ENCODE data around the gene SEC14L5. TPM values are rescaled to one million over a fixed set of nuclear protein-coding genes. Genes with fewer than 3 reads are reported as not detected.
"Not testable (repeated sequence)": the region's sequence is repeated elsewhere in the genome, so short reads cannot be mapped to it uniquely, and the experiment has no call there.

Gene SEC14L5
- total RNA-seq, 4 donors from 2014 or later = 0.32 to 6.2 (median 0.53) TPM

- 61 to 73% methylated on average over 3 to 10 of the region's 10 CpGs for WGBS, 2 donors (ENCODE audit: low coverage in 1 of 2)
- in situ Hi-C loops (cut with MboI; ENCODE audit: low pct_ligation_motif_present in 1 of 4, low pct_unique_long_range_greater_than_20kb in 1 of 4, low sequenced_read_pairs in 3 of 4) (no loop called here), intact Hi-C loops (cut with DNase I; ENCODE audit: low total_unique reads) (no loop called here)
- no peak overlapping the region for H3K4me3 ChIP-seq
- no peaks in the 10 kb centered on the region for H3K4me1 ChIP-seq
- no peaks in the 10 kb centered on the region for H3K9me3 ChIP-seq
- no peaks in the 10 kb centered on the region for H3K36me3 ChIP-seq
- TF ChIP-seq POLR2AphosphoS5 (IDR thresholded peaks at IDR 0.05) = no peak
- TF ChIP-seq, protein P1, sequence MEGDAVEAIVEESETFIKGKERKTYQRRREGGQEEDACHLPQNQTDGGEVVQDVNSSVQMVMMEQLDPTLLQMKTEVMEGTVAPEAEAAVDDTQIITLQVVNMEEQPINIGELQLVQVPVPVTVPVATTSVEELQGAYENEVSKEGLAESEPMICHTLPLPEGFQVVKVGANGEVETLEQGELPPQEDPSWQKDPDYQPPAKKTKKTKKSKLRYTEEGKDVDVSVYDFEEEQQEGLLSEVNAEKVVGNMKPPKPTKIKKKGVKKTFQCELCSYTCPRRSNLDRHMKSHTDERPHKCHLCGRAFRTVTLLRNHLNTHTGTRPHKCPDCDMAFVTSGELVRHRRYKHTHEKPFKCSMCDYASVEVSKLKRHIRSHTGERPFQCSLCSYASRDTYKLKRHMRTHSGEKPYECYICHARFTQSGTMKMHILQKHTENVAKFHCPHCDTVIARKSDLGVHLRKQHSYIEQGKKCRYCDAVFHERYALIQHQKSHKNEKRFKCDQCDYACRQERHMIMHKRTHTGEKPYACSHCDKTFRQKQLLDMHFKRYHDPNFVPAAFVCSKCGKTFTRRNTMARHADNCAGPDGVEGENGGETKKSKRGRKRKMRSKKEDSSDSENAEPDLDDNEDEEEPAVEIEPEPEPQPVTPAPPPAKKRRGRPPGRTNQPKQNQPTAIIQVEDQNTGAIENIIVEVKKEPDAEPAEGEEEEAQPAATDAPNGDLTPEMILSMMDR (IDR thresholded peaks at IDR 0.05) = no peak
- no peak for TF ChIP-seq POLR2A (IDR thresholded peaks at IDR 0.05)
- TF ChIP-seq EP300 (IDR thresholded peaks at IDR 0.05; ENCODE audit: low read depth) = no peak
- no peak for DNase-seq
- no peak overlapping the region for H3K27ac ChIP-seq
- no peaks in the 10 kb centered on the region for H3K27me3 ChIP-seq
These were observed 8.8 kb downstream of the SEC14L5 start for GRCh38 chr16:4966736-4967453.

DNA sequence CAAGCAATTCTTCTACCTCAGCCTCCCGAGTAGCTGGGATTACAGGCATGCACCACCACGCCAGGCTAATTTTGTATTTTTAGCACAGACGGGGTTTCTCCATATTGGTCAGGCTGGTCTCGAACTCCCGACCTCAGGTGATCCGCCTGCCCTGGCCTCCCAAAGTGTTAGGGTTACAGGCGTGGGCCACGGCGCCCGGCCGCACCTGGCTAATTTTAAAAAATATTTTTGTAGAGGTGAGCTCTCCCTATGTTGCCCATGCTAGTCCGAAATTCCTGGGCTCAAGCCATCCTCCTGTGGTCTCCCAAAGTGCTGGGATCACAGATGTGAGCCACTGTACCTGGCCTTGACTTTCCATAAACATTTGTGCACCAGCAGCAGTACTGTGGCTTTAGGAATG lies 10.1 kb downstream of the SEC14L5 start:
- H3K27me3 ChIP-seq; H3K4me1 ChIP-seq; DNase-seq; H3K36me3 ChIP-seq; H3K9me3 ChIP-seq; in situ Hi-C loops (cut with MboI; ENCODE audit: low pct_ligation_motif_present in 1 of 4, low pct_unique_long_range_greater_than_20kb in 1 of 4, low sequenced_read_pairs in 3 of 4); H3K27ac ChIP-seq; intact Hi-C loops (cut with DNase I; ENCODE audit: low total_unique reads); H3K4me3 ChIP-seq: not testable (repeated sequence)
- 90% methylated on average over 12 of the region's 12 CpGs; no CpG with 5 or more reads in 1 of the 2 donors for WGBS, 2 donors (ENCODE audit: low coverage in 1 of 2)

GRCh38 chr16:4968879-4969483 lies 10.9 kb downstream of the SEC14L5 start:
- TF ChIP-seq POLR2A (IDR thresholded peaks at IDR 0.05) = no peak
- no peak for TF ChIP-seq EP300 (IDR thresholded peaks at IDR 0.05; ENCODE audit: low read depth)
- TF ChIP-seq POLR2AphosphoS5 (IDR thresholded peaks at IDR 0.05) = no peak
- TF ChIP-seq, protein P1 (IDR thresholded peaks at IDR 0.05) = no peak
- Histone ChIP-seq H3K36me3 (no peaks in the 10 kb centered on the region), H3K27ac (no peak overlapping the region), H3K9me3 (no peaks in the 10 kb centered on the region), H3K4me3 (no peak overlapping the region), H3K27me3 (no peaks in the 10 kb centered on the region), H3K4me1 (no peaks in the 10 kb centered on the region)
- intact Hi-C loops (cut with DNase I; ENCODE audit: low total_unique reads) (no loop called here), in situ Hi-C loops (cut with MboI; ENCODE audit: low pct_ligation_motif_present in 1 of 4, low pct_unique_long_range_greater_than_20kb in 1 of 4, low sequenced_read_pairs in 3 of 4) (no loop called here)
- 75 to 76% methylated on average over 8 to 13 of the region's 13 CpGs for WGBS, 2 donors (ENCODE audit: low coverage in 1 of 2)
- DNase-seq = no peak

- TF ChIP-seq EP300 (IDR thresholded peaks at IDR 0.05; ENCODE audit: low read depth) (no peak), POLR2AphosphoS5 (IDR thresholded peaks at IDR 0.05) (no peak), POLR2A (IDR thresholded peaks at IDR 0.05) (no peak)
- TF ChIP-seq, protein P1 (IDR thresholded peaks at IDR 0.05) = no peak
- Histone ChIP-seq H3K27me3 (no peaks in the 10 kb centered on the region), H3K36me3 (no peaks in the 10 kb centered on the region), H3K9me3 (no peaks in the 10 kb centered on the region), H3K4me3 (no peak overlapping the region), H3K4me1 (no peaks in the 10 kb centered on the region), H3K27ac (no peak overlapping the region)
- in situ Hi-C loops (cut with MboI; ENCODE audit: low pct_ligation_motif_present in 1 of 4, low pct_unique_long_range_greater_than_20kb in 1 of 4, low sequenced_read_pairs in 3 of 4) (no loop called here), intact Hi-C loops (cut with DNase I; ENCODE audit: low total_unique reads) (no loop called here)
- DNase-seq = no peak
- WGBS, 2 donors (ENCODE audit: low coverage in 1 of 2) = 20 to 54% methylated on average over 1 to 3 of the region's 3 CpGs
These were observed 11.9 kb downstream of the SEC14L5 start for GRCh38 chr16:4970010-4970409.
